Hematopoietic multipotent progenitor cell treated with erythropoietin and hydrocortisone succinate and interleukin-3 and kit ligand, for 6 days (in vitro differentiated cells): Measurements from ENCODE around the gene SWAP70.
A peak's percentile ranks its signal among the peaks of the same experiment; 100 is the strongest.
"Not testable (repeated sequence)": the region's sequence is repeated elsewhere in the genome, so short reads cannot be mapped to it uniquely, and the experiment has no call there.

Source experiments
- DNase-seq: peaks from one replicate; pipeline ENCODE4 v3.0.0-alpha.2; 2015

The SWAP70 gene

DNA sequence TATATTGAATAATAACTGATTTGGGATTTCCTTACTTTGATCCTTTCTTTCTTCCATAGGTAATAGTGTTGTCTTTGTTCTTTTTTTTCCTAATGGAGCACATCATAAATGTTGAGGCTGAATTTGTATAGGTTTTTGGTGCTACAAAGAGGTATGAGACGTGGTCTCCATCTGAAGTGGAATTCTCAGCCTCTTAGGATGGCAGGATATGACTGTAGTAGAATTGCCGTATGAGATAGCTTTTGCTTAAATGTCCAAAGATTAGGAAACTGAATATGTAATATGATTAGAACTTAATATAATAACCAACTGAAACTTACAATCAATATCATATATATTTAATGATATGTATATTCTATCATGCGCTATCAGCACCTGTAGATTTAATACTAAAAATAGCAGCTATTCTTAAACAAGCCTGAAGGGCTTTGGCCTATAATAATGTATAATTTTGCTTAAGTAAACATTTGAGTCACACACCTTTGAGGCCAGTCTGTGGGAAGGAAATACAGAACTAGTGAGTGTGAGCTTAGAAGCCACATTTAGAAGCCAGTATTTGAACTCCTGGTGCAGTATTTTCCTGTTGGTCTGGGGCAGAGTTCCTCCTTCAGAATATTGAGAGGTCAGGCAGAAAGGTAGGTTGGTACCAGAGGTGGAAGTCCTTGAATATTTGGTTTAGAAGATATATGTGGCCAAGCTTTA, 62.6 kb downstream of the SWAP70 start:
- DNase-seq, result no peak

DNA sequence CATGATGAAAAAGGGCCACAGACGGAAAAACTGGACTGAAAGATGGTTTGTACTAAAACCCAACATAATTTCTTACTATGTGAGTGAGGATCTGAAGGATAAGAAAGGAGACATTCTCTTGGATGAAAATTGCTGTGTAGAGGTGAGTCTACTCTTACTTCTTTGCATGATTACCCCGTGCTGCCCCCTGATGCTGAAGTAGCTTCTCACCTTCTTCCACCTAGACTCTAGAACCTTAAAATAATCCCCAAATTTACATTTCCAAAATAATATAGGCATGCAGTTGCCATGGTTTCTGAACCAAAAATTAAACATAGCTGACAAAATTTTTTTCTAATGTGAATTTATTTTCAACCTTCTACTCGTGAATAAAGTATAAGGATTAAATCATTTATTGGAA, 64.2 kb downstream of the SWAP70 start:
- no peak for DNase-seq

- no peak for DNase-seq
These were observed 67.4 kb downstream of the SWAP70 start for GRCh38 chr11:9731256-9731655.

DNA sequence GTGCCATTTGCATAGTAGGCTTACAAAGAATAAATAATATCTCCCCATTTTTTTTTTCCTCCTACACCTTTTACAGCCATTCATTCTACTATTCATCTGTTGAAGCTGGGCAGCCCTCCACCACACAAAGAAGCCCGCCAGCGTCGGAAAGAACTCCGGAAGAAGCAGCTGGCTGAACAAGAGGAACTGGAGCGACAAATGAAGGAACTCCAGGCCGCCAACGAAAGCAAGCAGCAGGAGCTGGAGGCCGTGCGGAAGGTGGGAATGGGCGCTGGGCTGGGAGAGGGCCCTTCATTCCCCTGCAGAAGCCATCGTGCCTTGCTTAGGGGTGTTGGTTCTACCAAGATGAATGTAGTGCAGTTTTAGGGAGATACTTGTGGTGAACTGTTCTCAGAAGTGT, 68.6 kb downstream of the SWAP70 start:
- no peak for DNase-seq

- no peak for DNase-seq
These were observed 69.3 kb downstream of the SWAP70 start for GRCh38 chr11:9733212-9733611.

GRCh38 chr11:9735236-9735635, 71.4 kb downstream of the SWAP70 start:
- DNase-seq, result no peak

- no peak for DNase-seq
These were observed 72.0 kb downstream of the SWAP70 start for GRCh38 chr11:9735919-9736318.

GRCh38 chr11:9736365-9736764, 72.5 kb downstream of the SWAP70 start:
- no peak for DNase-seq

DNA sequence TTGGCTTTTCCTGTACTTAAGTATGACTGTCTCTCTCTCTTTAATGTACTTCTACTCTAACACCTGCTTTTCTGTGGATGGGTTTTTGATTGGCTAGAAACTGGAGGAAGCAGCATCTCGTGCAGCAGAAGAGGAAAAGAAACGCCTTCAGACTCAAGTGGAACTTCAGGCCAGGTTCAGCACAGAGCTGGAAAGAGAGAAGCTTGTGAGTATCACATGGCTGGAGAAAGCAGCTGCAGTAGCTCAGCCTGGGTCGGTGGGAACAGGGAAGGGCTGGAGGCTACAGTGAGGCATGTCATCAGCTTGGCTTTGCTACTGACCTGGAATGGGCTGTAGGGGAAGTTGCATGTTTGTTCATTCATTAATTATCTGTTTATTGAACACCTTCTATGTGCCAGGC, 74.2 kb downstream of the SWAP70 start:
- no peak for DNase-seq

GRCh38 chr11:9738707-9739106, 74.8 kb downstream of the SWAP70 start:
- no peak for DNase-seq

DNA sequence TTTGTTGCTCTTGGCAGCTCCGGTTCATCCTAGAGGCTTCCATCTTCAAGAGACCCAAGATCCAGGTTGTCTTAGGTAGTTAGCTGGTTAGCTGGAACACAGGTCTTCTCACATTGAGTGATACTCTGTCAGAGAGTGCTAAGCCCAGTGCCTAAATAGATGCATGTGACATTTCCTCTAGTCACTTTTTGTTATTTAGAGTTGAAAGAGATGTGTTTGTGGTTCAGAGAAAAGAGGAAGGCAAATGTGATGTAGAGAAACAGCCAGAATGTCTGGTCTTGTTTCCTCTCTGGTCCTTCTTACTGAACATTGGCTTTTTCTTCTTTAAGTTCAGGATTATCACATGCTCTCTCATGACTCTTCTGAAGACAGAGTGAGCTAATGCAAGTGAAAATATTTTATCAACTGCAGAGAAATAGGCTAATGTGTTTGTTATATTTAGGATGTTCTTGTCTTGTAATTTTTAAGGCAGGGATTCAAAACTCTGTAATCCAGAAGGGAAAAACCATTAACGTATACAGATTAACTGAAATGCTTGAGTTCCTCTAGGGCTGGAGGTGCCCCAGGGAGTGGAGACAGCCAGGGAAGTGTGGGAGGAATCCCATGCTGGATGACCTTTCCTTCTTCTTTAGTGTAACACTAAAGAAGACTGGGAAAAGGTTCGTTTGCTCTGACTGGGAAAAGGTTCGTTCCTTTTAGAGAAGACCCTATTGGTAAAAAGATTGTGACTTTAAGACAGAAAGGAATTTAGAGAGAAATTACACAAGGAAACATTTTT, 75.4 kb downstream of the SWAP70 start:
- no peak for DNase-seq

GRCh38 chr11:9740202-9740883, 76.5 kb downstream of the SWAP70 start:
- DNase-seq, result no peak

DNA sequence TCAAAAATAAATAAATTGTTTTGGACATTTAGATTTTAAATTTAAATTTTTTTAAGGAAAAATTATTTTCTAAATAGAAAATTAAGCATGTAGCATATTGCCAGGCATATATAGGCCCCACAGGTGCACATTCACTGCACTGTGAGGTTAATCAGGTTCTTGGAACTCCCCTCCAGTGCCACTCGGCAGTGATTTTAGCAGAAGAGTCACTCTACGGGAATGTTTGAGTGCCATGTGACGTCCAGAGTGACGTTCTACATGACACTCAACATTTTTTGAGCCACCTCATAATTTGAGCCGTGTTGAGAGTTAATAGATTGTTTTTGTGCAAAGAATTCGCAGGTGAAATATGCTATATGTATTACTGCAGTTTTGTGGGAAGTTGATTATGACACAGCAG, 77.4 kb downstream of the SWAP70 start:
- no peak for DNase-seq

GRCh38 chr11:9743512-9743911, 79.6 kb downstream of the SWAP70 start:
- DNase-seq, result not testable (repeated sequence)

DNA sequence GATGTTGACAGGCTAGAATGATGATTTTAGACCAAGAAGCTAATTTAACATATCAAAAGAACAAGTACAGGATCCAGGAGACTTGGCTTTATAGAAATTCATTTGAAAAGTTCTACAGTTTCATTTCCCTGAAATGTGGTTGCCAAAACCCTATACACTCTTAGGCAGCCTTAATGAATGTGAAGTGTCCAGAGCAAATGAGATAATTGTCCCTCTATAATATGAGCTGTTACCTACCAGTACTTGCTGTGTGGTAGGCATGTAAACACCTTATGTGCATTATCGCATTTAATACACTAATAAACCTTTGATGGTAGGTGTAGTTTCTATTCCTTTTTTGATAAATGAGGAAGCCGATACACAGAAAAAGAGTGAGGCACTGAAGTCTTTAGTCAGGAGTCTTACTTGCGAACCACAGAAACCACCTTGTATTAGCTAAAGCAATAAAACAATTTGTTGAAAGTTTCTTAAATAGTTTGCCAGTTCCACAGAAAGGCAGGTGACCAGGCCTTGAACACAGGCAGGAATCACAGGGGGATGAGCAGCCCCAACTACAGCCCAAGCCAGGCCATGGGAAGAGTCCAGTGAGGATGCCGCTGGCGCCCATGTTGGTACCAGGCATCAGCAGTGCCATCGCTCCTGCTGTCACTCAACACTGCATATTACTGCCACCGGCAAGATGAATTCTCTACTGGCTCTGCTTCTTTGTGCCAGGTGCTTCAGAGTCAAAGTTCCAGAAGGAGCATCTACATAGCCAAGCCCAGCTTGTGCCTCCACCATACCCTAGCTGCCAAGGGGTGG, 81.7 kb downstream of the SWAP70 start:
- no peak for DNase-seq

- DNase-seq, result no peak
These were observed 83.4 kb downstream of the SWAP70 start for GRCh38 chr11:9747229-9747628.

GRCh38 chr11:9747828-9748227, 84.0 kb downstream of the SWAP70 start:
- DNase-seq, result no peak

- DNase-seq, result peak; percentile 92
These were observed 84.6 kb downstream of the SWAP70 start for GRCh38 chr11:9748361-9748970.

DNA sequence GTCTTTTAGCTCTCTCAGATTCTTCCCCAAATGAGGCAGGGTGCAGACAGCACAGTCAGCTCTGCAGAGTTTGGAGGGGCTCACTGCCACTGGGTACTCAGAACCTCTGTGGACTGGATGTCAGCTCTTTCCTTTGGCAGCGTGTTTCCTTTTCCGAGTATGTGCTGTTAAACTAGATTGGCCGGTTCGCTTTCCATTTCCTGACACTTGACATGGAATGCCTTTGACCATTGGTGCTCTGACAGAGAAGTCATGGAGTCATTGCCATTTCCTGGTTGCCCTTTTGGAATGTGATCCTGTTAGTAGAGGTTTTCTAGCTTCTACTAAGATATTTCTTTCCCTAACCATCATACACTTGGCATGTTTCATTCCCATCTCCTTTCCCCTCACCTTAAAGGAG, 86.7 kb downstream of the SWAP70 start:
- no peak for DNase-seq

GRCh38 chr11:9752091-9752490, 88.2 kb downstream of the SWAP70 start:
- DNase-seq, result peak; percentile 37

DNA sequence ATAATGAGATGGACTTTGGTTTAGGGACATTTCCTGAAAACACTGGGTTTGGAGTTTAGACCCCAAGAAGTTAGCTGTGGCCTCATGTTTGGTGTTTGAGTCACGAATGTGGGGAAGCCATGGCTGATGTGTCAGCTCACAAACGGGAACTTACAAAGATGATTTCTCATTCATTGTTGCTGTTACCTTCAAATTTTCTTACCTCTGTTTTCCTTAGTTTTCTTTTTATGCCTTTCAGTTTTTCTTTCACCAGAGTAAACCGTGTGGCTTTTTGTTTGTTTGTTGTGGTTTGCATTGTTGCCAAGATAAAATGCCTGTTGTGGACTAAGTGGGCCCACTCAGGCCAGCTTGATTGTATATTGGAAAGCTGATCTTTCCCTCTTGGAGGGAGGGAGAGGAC, 89.1 kb downstream of the SWAP70 start:
- DNase-seq, result peak; percentile 35

- DNase-seq, result no peak
These were observed 90.2 kb downstream of the SWAP70 start for GRCh38 chr11:9754010-9754471.
